Neuronal stem cell (in vitro differentiated cells): ENCODE results near the gene GAPDHS.
A peak's percentile ranks its signal among the peaks of the same experiment; 100 is the strongest.

Experiments
- DNase-seq: peaks from one replicate; pipeline ENCODE4 v3.0.0-alpha.2; 2013; ENCODE audit warnings: low spot score
- H2AFZ ChIP-seq: one replicate; pipeline ENCODE4 v1.6.1; 2013; ENCODE audit warnings: mild to moderate bottlenecking, low read length, inconsistent platforms
- H2AK5ac ChIP-seq: 2 replicates; pipeline ENCODE4 v1.6.1; 2013; ENCODE audit warnings: low read depth, mild to moderate bottlenecking, inconsistent platforms, low read length, moderate library complexity, mixed read lengths
- H2BK120ac ChIP-seq: 2 replicates; pipeline ENCODE4 v1.6.1; 2013; ENCODE audit warnings: low read depth, mild to moderate bottlenecking, inconsistent platforms, low read length, moderate library complexity, mixed read lengths
- H2BK12ac ChIP-seq: one replicate; pipeline ENCODE4 v1.6.1; 2013; ENCODE audit warnings: low read length, inconsistent platforms
- H2BK15ac ChIP-seq: 2 replicates; pipeline ENCODE4 v1.6.1; 2013; ENCODE audit warnings: mild to moderate bottlenecking, low read length, inconsistent platforms, mixed read lengths
- H2BK5ac ChIP-seq: one replicate; pipeline ENCODE4 v1.6.1; 2013; ENCODE audit warnings: inconsistent platforms, mild to moderate bottlenecking, low read length, moderate library complexity
- H3K14ac ChIP-seq: one replicate; pipeline ENCODE4 v1.6.1; 2013; ENCODE audit warnings: low read length, inconsistent platforms
- H3K18ac ChIP-seq: 2 replicates; pipeline ENCODE4 v1.6.1; 2013; ENCODE audit warnings: low read length, inconsistent platforms
- H3K23ac ChIP-seq: 2 replicates; pipeline ENCODE4 v1.6.1; 2013; ENCODE audit warnings: low read depth, mild to moderate bottlenecking, mixed read lengths, low read length, inconsistent platforms; ENCODE audit not compliant: poor library complexity
- H3K27ac ChIP-seq: replicated peaks from 3 replicates; pipeline ENCODE4 v1.5.1; 2013; ENCODE audit warnings: low read length, inconsistent platforms
- H3K27me3 ChIP-seq, 3 experiments: 2 replicates each; pipeline ENCODE4 v1.6.1; 2013; ENCODE audit warnings: low read length in 3 of 3, mild to moderate bottlenecking in 2 of 3, inconsistent platforms in 1 of 3, low read depth in 1 of 3, mixed read lengths in 1 of 3, moderate library complexity in 1 of 3; ENCODE audit not compliant: control insufficient read depth in 3 of 3, insufficient read depth in 3 of 3
- H3K36me3 ChIP-seq, 2 donors: replicated peaks in 1 of 2; 2 replicates each; pipeline ENCODE4 v1.6.1; 2013; ENCODE audit warnings: low read length in 2 of 2; ENCODE audit not compliant: control insufficient read depth in 2 of 2, insufficient read depth in 2 of 2
- H3K4ac ChIP-seq: 2 replicates; pipeline ENCODE4 v1.6.1; 2013; ENCODE audit warnings: inconsistent platforms, mild to moderate bottlenecking, low read length, moderate library complexity
- H3K4me1 ChIP-seq, 2 donors: 1 replicate in 1 of 2; 2 replicates in 1 of 2; pipeline ENCODE4 v1.6.1; 2013; ENCODE audit warnings: low read length in 2 of 2, low read depth in 1 of 2; ENCODE audit not compliant: control insufficient read depth in 2 of 2, insufficient read depth in 1 of 2
- H3K4me2 ChIP-seq: one replicate; pipeline ENCODE4 v1.6.1; 2013; ENCODE audit warnings: mild to moderate bottlenecking, low read length, inconsistent platforms; ENCODE audit not compliant: insufficient read depth, poor library complexity, severe bottlenecking
- H3K4me3 ChIP-seq, 2 donors: 2 replicates each; pipeline ENCODE4 v1.5.1; 2013; ENCODE audit warnings: low read length in 2 of 2, mild to moderate bottlenecking in 2 of 2, inconsistent platforms in 1 of 2, moderate library complexity in 1 of 2
- H3K79me1 ChIP-seq: one replicate; pipeline ENCODE4 v1.6.1; 2013; ENCODE audit warnings: low read depth, mild to moderate bottlenecking, inconsistent platforms, low read length, moderate library complexity
- H3K9ac ChIP-seq: one replicate; pipeline ENCODE4 v1.6.1; 2013; ENCODE audit warnings: mild to moderate bottlenecking, low read depth, low read length, inconsistent platforms; ENCODE audit not compliant: poor library complexity
- H3K9me3 ChIP-seq, 2 donors: replicated peaks in 1 of 2; 2 replicates each; pipeline versions ENCODE3 to v1.6.1; 2013; ENCODE audit warnings: low read length in 2 of 2, mild to moderate bottlenecking in 2 of 2, inconsistent platforms in 1 of 2, low read depth in 1 of 2, mixed read lengths in 1 of 2, moderate library complexity in 1 of 2; ENCODE audit not compliant: control insufficient read depth in 2 of 2, insufficient read depth in 1 of 2
- H4K8ac ChIP-seq: one replicate; pipeline ENCODE4 v1.6.1; 2013; ENCODE audit warnings: low read depth, mild to moderate bottlenecking, inconsistent platforms, low read length, moderate library complexity
- H4K91ac ChIP-seq: one replicate; pipeline ENCODE4 v1.6.1; 2013; ENCODE audit warnings: low read length, low read depth, mild to moderate bottlenecking, inconsistent platforms; ENCODE audit not compliant: poor library complexity
- WGBS, 2 donors: extraction: QIAGEN DNeasy Blood & Tissue Kit; methylation state at CpG; one replicate each; pipeline ENCODE4 v1.1.7; 2013; ENCODE audit warnings: missing lambda C conversion rate in 2 of 2, mixed read lengths in 1 of 2; ENCODE audit not compliant: insufficient read length in 2 of 2, insufficient replicate concordance in 1 of 2; ENCODE audit errors: extremely low coverage in 2 of 2; 5-methylcytosine and 5-hydroxymethylcytosine counted together

Gene GAPDHS

DNA sequence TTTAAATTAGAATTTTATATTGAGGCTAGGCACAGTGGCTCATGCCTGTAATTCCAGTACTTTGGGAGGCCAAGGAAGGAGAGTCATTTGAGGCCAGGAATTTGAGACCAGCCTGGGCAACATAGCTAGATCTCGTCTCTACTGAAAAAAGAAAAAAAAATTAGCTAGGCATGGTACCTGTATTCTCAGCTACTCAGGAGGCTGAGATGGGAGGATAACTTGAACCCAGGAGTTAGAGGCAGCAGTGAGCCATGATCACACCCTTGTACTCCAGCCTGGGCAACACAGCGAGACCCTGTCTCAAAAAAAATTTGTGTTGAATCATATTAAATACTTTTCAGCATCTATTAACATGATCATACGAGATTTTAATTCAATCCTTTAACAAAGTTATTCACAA lies 57.6 kb downstream of the GAPDHS start:
- Histone ChIP-seq H3K36me3 (no peaks in the 10 kb centered on the region), H3K4ac (no peak overlapping the region), H3K79me1 (no peaks in the 10 kb centered on the region), H3K4me2 (no peak overlapping the region), H2BK120ac (no peak overlapping the region), H3K27ac (no peak overlapping the region), H3K18ac (no peak overlapping the region), H3K4me3 (no peak overlapping the region), H3K4me1 (peaks cover 0 to 2% of the 10 kb centered on the region in 2 donors), H4K8ac (no peak overlapping the region), H2BK5ac (no peak overlapping the region), H4K91ac (no peak overlapping the region), H3K23ac (no peak overlapping the region), H2AFZ (no peak overlapping the region), H3K27me3 (peaks cover 0 to 3% (median 0%) of the 10 kb centered on the region in 3 experiments), H3K9me3 (no peaks in the 10 kb centered on the region), H3K9ac (no peak overlapping the region), H2AK5ac (no peak overlapping the region), H2BK12ac (no peak overlapping the region), H2BK15ac (no peak overlapping the region), H3K14ac (no peak overlapping the region)
- no peak for DNase-seq
- no CpG with 5 or more reads among the region's 3 CpGs for WGBS, 2 donors

GRCh38 chr19:35592226-35592625 lies 59.0 kb downstream of the GAPDHS start:
- no peak overlapping the region for H4K8ac ChIP-seq

More at GRCh38 chr19:35592226-35592625, 59.0 kb downstream of the GAPDHS start:
- no peaks in the 10 kb centered on the region for H3K36me3 ChIP-seq
- H2BK15ac ChIP-seq: no peak overlapping the region
- no peak overlapping the region for H3K18ac ChIP-seq
- no peak overlapping the region for H2BK5ac ChIP-seq
- peaks cover 0 to 2% of the 10 kb centered on the region in 2 donors for H3K4me1 ChIP-seq
- H3K27ac ChIP-seq: no peak overlapping the region
- H3K23ac ChIP-seq: no peak overlapping the region
- H3K9me3 ChIP-seq: no peaks in the 10 kb centered on the region
- H4K91ac ChIP-seq: no peak overlapping the region
- no CpG with 5 or more reads among the region's 8 CpGs for WGBS, 2 donors
- H3K4me3 ChIP-seq: no peak overlapping the region
- peaks cover 0 to 3% (median 0%) of the 10 kb centered on the region in 3 experiments for H3K27me3 ChIP-seq
- no peak overlapping the region for H2BK120ac ChIP-seq
- no peak overlapping the region for H2BK12ac ChIP-seq
- H3K79me1 ChIP-seq: no peaks in the 10 kb centered on the region
- no peak overlapping the region for H3K14ac ChIP-seq
- peak; percentile 17 for DNase-seq
- peak overlapping the region; percentile 5 for H2AFZ ChIP-seq
- no peak overlapping the region for H3K9ac ChIP-seq
- H3K4ac ChIP-seq: peak overlapping the region; percentile 76
- H3K4me2 ChIP-seq: no peak overlapping the region
- no peak overlapping the region for H2AK5ac ChIP-seq
